Measurements from ENCODE around the gene PIK3CD.

PIK3CD gene

DNA sequence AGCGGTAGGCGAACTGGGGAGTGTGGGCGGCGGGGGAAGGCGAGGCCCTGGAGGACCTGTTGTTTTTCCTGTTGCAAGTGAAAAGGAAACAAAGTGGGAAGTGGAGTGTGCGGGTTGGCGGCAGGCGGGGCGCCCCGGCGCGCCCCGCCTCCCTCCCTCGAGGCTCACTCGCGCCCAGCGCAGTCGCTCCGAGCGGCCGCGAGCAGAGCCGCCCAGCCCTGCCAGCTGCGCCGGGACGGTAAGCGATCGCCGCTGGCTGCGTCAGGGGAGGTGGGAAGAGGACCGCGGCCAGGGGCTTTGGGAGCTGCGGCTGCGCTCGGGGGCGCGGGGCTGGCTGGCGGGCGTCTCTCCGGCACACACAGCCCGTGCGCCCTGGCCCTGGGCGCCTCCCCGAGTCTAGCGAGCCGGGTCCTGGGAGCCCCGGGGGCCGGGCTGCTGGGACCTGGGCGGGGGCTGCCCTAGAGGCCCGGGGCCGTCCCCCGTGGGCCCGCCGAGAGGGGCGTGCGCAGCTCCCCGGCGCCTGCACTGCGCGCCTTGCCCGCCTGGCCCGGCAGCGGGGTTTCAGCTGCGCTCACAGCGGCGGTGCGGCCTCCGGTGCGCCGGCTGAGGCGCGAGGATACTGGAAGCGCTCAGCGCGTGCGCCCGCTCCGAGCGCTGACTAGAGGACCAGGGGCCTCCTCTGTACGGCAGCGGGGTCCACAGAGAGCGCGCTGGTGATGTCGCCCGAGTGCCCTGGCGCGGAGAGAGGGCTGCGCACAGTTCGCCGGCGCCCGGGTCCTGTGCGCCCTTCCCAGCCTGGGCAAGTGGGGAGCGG, at the start of gene PIK3CD:
Gene PIK3CD (plus strand): TSS at position 167 of the 814 bp plus-strand sequence. CDS start 58,725 bp downstream, outside the sequence.
- CTCF ChIA-PET = interaction anchor here (1.2 to 6.2 kb wide), 3 partner anchors 21 to 66 kb away, joined by 5 to 87 read pairs (median 6); no protein-coding TSS in a partner anchor
- peak; percentile 69 for DNase-seq
- Mint-ChIP-seq H3K4me3 (peak within 1 kb of the TSS; percentile 98), H3K27me3 (peaks cover 4% of the 10 kb centered on the region), H3K9me3 (no peaks in the 10 kb centered on the region), H3K27ac (peak within 1 kb of the TSS; percentile 99), H3K4me1 (peaks cover 63% of the 10 kb centered on the region), H3K36me3 (peaks cover 50% of the 10 kb centered on the region)

- H3K36me3 Mint-ChIP-seq = peaks cover 12% of the 10 kb centered on the region
- CTCF ChIA-PET = interaction anchor here (0.5 kb wide), 1 partner anchor 599 kb away, joined by 3 read pairs; no protein-coding TSS in a partner anchor
- no peak overlapping the region for H3K4me3 Mint-ChIP-seq
- DNase-seq = no peak
- no peaks in the 10 kb centered on the region for H3K9me3 Mint-ChIP-seq
- no peaks in the 10 kb centered on the region for H3K4me1 Mint-ChIP-seq
- no peak overlapping the region for H3K27ac Mint-ChIP-seq
- H3K27me3 Mint-ChIP-seq = no peaks in the 10 kb centered on the region
These were observed 49.4 kb upstream of the PIK3CD start for GRCh38 chr1:9601942-9602793.

- Mint-ChIP-seq H3K27ac (no peak overlapping the region), H3K27me3 (no peaks in the 10 kb centered on the region), H3K4me3 (no peak overlapping the region), H3K36me3 (peaks cover 12% of the 10 kb centered on the region), H3K4me1 (no peaks in the 10 kb centered on the region), H3K9me3 (no peaks in the 10 kb centered on the region)
- DNase-seq = no peak
- CTCF ChIA-PET = interaction anchor here (0.5 to 1.4 kb wide), 2 partner anchors 13 to 599 kb away, joined by 3 read pairs; no protein-coding TSS in a partner anchor
These were observed 48.8 kb upstream of the PIK3CD start for GRCh38 chr1:9602794-9603167.

DNA sequence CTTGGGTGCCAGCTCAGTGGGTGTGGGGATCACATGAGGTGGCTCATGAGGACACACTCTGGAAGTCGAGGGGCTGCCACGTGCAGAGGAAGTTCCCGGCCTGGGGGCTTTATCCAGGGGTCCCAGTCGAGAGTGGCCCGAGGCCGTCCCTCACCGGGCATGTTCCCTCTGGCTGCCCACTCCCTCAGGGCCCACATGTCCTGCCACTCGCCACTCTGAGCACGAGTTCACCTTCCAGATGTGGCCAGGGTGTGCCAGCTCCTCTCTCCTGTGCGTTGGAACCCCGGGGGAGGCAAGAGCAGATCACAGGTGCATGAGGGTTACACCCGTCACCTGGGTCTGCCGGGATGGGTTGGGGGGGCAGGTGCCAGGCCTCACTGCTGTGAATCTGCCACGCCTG, 48.2 kb upstream of the PIK3CD start:
- Mint-ChIP-seq H3K4me3 (no peak overlapping the region), H3K27me3 (no peaks in the 10 kb centered on the region), H3K27ac (no peak overlapping the region), H3K36me3 (peaks cover 9% of the 10 kb centered on the region), H3K9me3 (no peaks in the 10 kb centered on the region), H3K4me1 (no peaks in the 10 kb centered on the region)
- no peak for DNase-seq
- CTCF ChIA-PET = interaction anchor here (1.4 kb wide), 1 partner anchor 12 kb away, joined by 3 read pairs; no protein-coding TSS in a partner anchor

DNA sequence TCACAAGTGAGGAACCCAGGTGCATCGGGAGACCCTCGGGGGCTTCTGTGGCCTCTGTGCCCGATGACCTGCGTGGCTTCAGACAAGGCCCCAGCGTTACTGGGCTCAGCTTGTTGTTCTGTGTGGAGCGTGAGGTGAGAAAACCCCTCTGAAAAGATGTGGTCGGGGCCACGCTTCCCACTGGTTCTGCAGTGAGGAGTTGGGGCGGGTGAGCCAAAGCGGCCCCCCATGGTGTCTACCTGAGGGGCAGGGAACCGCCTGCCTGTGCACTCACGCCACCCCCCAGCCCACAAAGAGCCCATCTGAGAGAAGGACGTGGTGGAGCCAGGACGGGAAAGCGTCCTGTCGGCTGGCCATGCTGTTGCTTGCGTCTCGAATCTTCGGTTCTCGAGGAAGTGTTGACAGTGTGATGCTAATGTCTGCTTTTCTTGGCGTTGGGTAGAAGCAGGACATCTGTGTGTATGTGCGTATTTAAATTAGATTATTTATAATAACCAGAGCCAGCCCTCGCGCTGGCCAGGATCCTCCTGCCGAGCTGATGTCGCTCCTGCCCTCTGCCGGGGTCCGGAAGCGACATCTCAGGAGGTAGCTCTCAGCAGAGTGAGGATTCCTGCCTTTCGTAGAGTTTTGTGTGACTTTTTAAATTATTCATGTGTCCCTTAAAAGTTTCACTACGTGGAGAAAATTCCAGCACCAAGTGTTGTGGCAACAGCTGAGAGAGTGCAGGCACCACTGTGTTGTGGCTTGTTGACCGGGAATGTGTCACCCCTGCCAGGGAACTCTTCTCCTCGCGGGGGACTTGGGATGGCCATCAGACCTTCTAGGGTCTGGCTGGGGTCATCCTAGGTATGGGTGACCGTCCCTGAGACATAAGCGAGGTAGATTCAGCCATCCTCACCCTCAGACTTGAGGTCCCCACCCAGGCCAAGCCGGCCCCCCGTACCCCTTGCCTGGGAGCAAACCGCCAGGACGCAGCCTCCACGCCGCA, 47.5 kb upstream of the PIK3CD start:
- no peaks in the 10 kb centered on the region for H3K4me1 Mint-ChIP-seq

DNA sequence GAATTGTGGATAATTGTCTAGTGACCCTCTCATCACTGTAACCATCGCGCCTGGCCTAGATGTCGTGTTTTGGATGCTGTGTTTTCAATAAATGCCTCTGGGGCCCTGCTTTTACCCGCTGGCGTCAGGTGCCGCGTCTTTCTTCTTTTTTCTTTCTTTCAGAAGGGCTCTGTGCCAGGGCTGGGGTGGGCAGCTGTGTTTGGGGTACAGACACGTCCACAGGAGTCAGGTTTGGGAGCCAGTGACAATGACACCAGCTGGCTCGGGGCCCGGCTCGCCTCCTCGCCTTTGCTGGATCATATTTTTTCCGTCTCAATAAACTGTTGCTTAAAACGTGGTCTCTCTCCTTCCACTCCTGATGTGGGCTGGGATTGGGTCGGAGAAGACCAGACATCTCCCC, 46.7 kb upstream of the PIK3CD start:
- Mint-ChIP-seq H3K9me3 (no peaks in the 10 kb centered on the region), H3K36me3 (peaks cover 7% of the 10 kb centered on the region), H3K4me1 (no peaks in the 10 kb centered on the region), H3K4me3 (no peak overlapping the region), H3K27me3 (no peaks in the 10 kb centered on the region), H3K27ac (no peak overlapping the region)
- no peak for DNase-seq
- CTCF ChIA-PET = no interaction called here

More for the DNA sequence above, 47.5 kb upstream of the PIK3CD start:
- H3K27ac Mint-ChIP-seq = no peak overlapping the region
- no peaks in the 10 kb centered on the region for H3K27me3 Mint-ChIP-seq
- H3K4me3 Mint-ChIP-seq = no peak overlapping the region
- no peaks in the 10 kb centered on the region for H3K9me3 Mint-ChIP-seq
- CTCF ChIA-PET = interaction anchor here (1.4 kb wide), 1 partner anchor 12 kb away, joined by 3 read pairs; no protein-coding TSS in a partner anchor
- H3K36me3 Mint-ChIP-seq = peaks cover 9% of the 10 kb centered on the region
- no peak for DNase-seq

GRCh38 chr1:9605946-9606455, 45.5 kb upstream of the PIK3CD start:
- no peak overlapping the region for H3K4me3 Mint-ChIP-seq
- no peak for DNase-seq
- no peaks in the 10 kb centered on the region for H3K4me1 Mint-ChIP-seq
- H3K9me3 Mint-ChIP-seq = no peaks in the 10 kb centered on the region
- no peaks in the 10 kb centered on the region for H3K36me3 Mint-ChIP-seq
- H3K27me3 Mint-ChIP-seq = no peaks in the 10 kb centered on the region
- no peak overlapping the region for H3K27ac Mint-ChIP-seq
- CTCF ChIA-PET = no interaction called here

DNA sequence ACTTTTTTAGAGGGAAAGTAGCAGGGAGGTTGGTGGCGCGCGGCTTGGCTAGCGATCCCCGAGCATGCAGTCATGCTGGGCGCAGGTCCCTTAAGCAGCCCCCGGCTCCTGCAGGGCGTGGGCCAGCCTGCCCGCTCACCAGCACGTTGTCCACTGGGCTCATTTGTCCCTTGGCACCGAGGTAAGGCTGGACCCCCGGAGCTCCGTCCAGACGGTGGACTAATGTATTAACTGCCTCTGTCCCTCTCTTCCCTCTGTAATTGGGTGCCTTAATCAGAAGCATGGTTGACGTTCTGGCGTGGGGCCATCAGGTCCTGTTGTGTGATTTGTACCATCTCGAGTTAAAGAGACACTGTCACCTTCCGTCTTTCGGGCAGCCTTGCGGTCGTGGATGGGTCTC, 45.1 kb upstream of the PIK3CD start:
- no peak for DNase-seq
- H3K27ac Mint-ChIP-seq = no peak overlapping the region
- H3K36me3 Mint-ChIP-seq = no peaks in the 10 kb centered on the region
- no peaks in the 10 kb centered on the region for H3K4me1 Mint-ChIP-seq
- CTCF ChIA-PET = no interaction called here
- H3K27me3 Mint-ChIP-seq = no peaks in the 10 kb centered on the region
- no peaks in the 10 kb centered on the region for H3K9me3 Mint-ChIP-seq
- H3K4me3 Mint-ChIP-seq = no peak overlapping the region

DNA sequence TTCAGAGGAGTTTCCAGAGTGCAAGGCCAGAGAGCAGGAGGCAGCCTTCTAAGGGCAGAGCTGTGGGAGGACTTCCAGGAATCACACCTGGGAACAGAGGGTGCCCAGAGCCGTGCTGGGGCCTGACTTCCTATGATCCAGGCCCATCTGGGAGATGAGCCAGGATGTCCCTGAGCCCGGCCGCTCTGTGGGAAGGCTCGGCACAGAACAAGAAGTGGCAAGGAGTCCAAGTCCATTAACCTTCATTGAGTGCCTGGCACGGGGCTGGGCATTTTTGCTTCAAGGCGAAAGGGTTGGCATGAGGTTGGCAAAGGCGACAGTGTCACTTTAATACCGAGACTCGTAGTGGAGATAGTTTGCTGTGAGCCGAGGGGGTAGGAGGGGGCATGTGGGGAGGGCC, 44.6 kb upstream of the PIK3CD start:
- CTCF ChIA-PET = no interaction called here
- Mint-ChIP-seq H3K36me3 (no peaks in the 10 kb centered on the region), H3K27ac (no peak overlapping the region), H3K4me1 (no peaks in the 10 kb centered on the region), H3K4me3 (no peak overlapping the region), H3K27me3 (no peaks in the 10 kb centered on the region), H3K9me3 (no peaks in the 10 kb centered on the region)
- DNase-seq = no peak

DNA sequence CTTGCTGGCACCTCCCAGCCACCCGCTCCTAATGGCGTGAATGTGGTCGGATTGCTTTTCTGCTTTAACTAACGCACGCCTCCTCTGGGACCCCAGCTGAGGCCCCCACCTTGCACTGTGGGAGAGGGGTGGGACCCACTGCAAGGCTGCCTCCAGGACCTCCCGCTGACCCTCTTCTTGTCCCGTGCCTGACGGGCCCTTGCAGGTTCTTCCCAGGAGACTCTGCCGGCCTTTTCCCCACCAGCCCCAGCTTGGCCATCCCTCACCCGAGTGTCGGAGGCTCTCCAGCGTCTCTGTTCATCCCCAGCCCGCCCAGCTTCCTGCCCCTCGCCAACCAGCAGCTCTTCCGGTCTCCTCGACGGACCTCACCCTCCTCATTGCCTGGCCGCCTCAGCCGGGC, 44.2 kb upstream of the PIK3CD start:
- Mint-ChIP-seq H3K36me3 (no peaks in the 10 kb centered on the region), H3K27ac (no peak overlapping the region), H3K4me1 (no peaks in the 10 kb centered on the region), H3K9me3 (no peaks in the 10 kb centered on the region), H3K27me3 (no peaks in the 10 kb centered on the region), H3K4me3 (no peak overlapping the region)
- CTCF ChIA-PET = no interaction called here
- DNase-seq = no peak

DNA sequence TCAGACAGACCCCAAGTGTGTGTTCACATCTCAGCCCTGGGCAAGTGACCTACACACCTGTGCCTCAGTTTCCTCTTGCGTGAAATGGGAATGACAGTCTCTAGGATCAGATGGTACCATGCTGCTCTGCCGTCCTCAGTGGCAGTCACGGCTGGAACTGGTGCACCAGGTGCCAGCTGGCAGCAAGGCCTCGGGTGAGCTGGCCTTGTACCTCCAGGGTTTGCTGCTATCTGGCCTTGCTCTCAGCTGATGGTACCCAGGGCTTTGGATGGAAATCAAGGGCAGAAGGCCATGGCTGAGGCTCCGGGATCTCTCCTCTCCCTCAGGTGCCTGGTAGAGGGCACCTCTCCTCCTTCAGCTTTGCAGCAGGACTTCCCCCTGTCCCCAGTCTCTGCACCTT, 41.5 kb upstream of the PIK3CD start:
- peaks cover 3% of the 10 kb centered on the region for H3K36me3 Mint-ChIP-seq
- CTCF ChIA-PET = no interaction called here

GRCh38 chr1:9610548-9610947, 41.0 kb upstream of the PIK3CD start:
- CTCF ChIA-PET = no interaction called here
- H3K27ac Mint-ChIP-seq = no peak overlapping the region
- no peaks in the 10 kb centered on the region for H3K4me1 Mint-ChIP-seq

More for the DNA sequence above, 41.5 kb upstream of the PIK3CD start:
- Mint-ChIP-seq H3K9me3 (no peaks in the 10 kb centered on the region), H3K4me3 (no peak overlapping the region), H3K4me1 (no peaks in the 10 kb centered on the region), H3K27me3 (no peaks in the 10 kb centered on the region), H3K27ac (no peak overlapping the region)
- no peak for DNase-seq

GRCh38 chr1:9611716-9612115, 39.8 kb upstream of the PIK3CD start:
- Mint-ChIP-seq H3K27me3 (no peaks in the 10 kb centered on the region), H3K36me3 (peaks cover 3% of the 10 kb centered on the region), H3K27ac (no peak overlapping the region), H3K4me3 (no peak overlapping the region), H3K4me1 (no peaks in the 10 kb centered on the region), H3K9me3 (no peaks in the 10 kb centered on the region)
- DNase-seq = no peak
- CTCF ChIA-PET = no interaction called here

More at GRCh38 chr1:9610548-9610947, 41.0 kb upstream of the PIK3CD start:
- Mint-ChIP-seq H3K36me3 (peaks cover 3% of the 10 kb centered on the region), H3K4me3 (no peak overlapping the region), H3K9me3 (no peaks in the 10 kb centered on the region), H3K27me3 (no peaks in the 10 kb centered on the region)
- DNase-seq = no peak

All from activated naive CD4-positive, alpha-beta T cell treated with anti-CD3 and anti-CD28 coated beads, Interleukin-2, amount 10 ng/mL, durations not matched to agents 7 days and 5 days (primary cell).